Vagina (tissue), 2 donors: ENCODE data around the gene SLC7A8. TPM values are rescaled to one million over a fixed set of nuclear protein-coding genes. Genes with fewer than 3 reads are reported as not detected.

Experiments
- DNase-seq, 2 donors: peaks; one replicate each; pipeline ENCODE4 v3.0.0-alpha.2; 2017; ENCODE audit errors: extremely low spot score in 2 of 2
- H3K27ac ChIP-seq: fragments of 200-600 bp; sonication (generic); one replicate; pipeline ENCODE4 v1.5.1; 2019
- H3K27me3 ChIP-seq: fragments of 200-600 bp; sonication (generic); one replicate; pipeline ENCODE4 v1.5.1; 2019
- H3K36me3 ChIP-seq, 2 donors: fragments of 200-600 bp; sonication (generic); one replicate each; pipeline ENCODE4 v1.5.1; 2017 to 2019
- H3K4me1 ChIP-seq: fragments of 200-600 bp; sonication (generic); one replicate; pipeline ENCODE4 v1.5.1; 2019
- H3K4me3 ChIP-seq, 2 donors: fragments of 200-600 bp; sonication (generic); 1 replicate in 1 of 2; 2 replicates in 1 of 2; pipeline ENCODE4 v1.5.1; 2016 to 2019
- H3K9me3 ChIP-seq: fragments of 200-600 bp; sonication (generic); one replicate; pipeline ENCODE4 v1.5.1; 2019
- CTCF ChIP-seq, 3 experiments: fragments of 450-650 bp in 2 of 3; fragments of 200-600 bp in 1 of 3; sonication (generic) in 1 of 3; IDR thresholded peaks; one replicate each; pipeline ENCODE4 v1.5.1; 2017 to 2019; ENCODE audit warnings: antibody characterized with exemption in 3 of 3, mild to moderate bottlenecking in 2 of 3, moderate library complexity in 2 of 3
- POLR2A ChIP-seq, 2 donors: fragments of 450-650 bp; IDR thresholded peaks; one replicate each; pipeline ENCODE4 v1.6.1; 2017; ENCODE audit warnings: antibody characterized with exemption in 2 of 2, mild to moderate bottlenecking in 2 of 2, moderate library complexity in 2 of 2
- POLR2AphosphoS5 ChIP-seq, 2 donors: sonication (generic); formaldehyde crosslinking; IDR thresholded peaks; one replicate each; pipeline ENCODE4 v1.9.0; 2017; ENCODE audit warnings: antibody characterized with exemption in 2 of 2, mild to moderate bottlenecking in 2 of 2, low read depth in 1 of 2; ENCODE audit not compliant: insufficient read depth in 1 of 2
- intact Hi-C: fragments of 100-400 bp; cut with DNase I; formaldehyde crosslinking; loops from one replicate; pipeline ENCODE4 v1.15.1; 2023
- total RNA-seq: library from RNA; depleted of rRNA; stranded (reverse); fragments of >200 nt; gene quantifications from one replicate; pipeline ENCODE4 v1.2.3, GENCODE V29; 2016

Gene SLC7A8
- total RNA-seq, 1 donor from 2014 or later: 68.5 TPM

DNA sequence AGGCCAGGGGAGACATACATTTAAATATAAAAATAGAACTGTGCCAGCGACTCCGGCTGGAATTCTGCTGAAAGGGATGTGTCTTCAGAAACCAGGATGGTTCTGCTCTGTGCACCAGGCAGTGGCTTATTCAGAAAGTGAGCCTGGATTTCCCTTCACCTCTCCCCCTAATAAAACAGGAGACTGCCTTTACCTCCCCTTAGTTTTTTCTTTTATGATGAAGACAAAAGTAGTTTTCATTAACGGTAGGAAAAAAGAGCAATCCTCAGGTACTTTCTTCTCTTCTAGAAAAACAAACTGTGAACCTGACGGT lies 346 bp downstream of the SLC7A8 start:
- no peak for DNase-seq
- intact Hi-C loops: no loop called here
- H3K4me1 ChIP-seq: peaks cover 33% of the 10 kb centered on the region
- H3K27ac ChIP-seq: peak overlapping the region; percentile 85
- no peaks in the 10 kb centered on the region for H3K27me3 ChIP-seq
- H3K36me3 ChIP-seq: no peaks in the 10 kb centered on the region
- no peaks in the 10 kb centered on the region for H3K9me3 ChIP-seq
- peak overlapping the region; percentile 52 to 67 for H3K4me3 ChIP-seq
- TF ChIP-seq POLR2A (IDR thresholded peaks at IDR 0.05) (no peak), POLR2AphosphoS5 (IDR thresholded peaks at IDR 0.05; ENCODE audit: insufficient read depth in 1 of 2, low read depth in 1 of 2) (no peak), CTCF (IDR thresholded peaks at IDR 0.05) (no peak)

DNA sequence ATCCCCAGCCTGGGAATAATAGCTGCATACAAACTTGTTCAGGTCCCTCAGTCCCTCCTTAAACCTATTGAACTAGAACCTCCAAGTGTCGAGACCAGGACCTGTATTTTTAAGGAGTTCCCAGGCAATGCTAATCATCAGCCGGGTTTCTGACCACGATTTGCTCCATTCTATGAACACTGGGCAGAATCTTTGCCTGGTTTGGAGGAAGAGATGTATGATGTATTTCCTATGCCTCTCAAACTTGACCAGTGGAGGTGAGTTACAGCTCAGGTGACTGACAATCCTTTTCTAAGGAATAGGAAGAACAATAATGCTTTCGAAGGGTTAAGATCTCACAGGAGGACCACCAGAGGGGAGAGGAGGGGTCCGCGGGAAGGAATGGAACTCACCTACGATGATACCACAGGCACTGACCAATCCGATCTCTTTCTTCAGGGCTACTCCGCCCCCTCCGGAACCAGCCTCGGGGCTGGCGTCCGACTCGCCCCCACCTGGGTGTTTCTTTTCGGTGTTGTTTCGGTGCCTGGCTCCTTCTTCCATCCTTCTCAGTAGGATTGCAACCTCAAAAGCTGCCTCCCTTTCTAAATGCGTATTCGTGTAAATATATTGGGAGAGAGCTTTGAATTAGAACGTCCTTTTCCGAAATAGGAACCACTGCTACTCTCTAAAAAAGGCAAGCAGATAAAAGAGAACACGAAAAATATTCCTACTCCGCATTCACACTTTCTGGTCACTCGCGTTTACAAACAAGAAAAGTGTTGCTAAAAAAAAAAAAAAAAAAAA lies 895 bp downstream of the SLC7A8 start:
- no peak for DNase-seq
- H3K4me3 ChIP-seq: peak overlapping the region; percentile 52 to 67
- no peaks in the 10 kb centered on the region for H3K9me3 ChIP-seq
- H3K27me3 ChIP-seq: no peaks in the 10 kb centered on the region
- peaks cover 33% of the 10 kb centered on the region for H3K4me1 ChIP-seq
- intact Hi-C loops: no loop called here
- no peaks in the 10 kb centered on the region for H3K36me3 ChIP-seq
- H3K27ac ChIP-seq: peak overlapping the region; percentile 85
- peak in 1 of 2 donors; percentile 42 for TF ChIP-seq POLR2AphosphoS5 (IDR thresholded peaks at IDR 0.05; ENCODE audit: insufficient read depth in 1 of 2, low read depth in 1 of 2)
- no peak for TF ChIP-seq CTCF (IDR thresholded peaks at IDR 0.05)
- no peak for TF ChIP-seq POLR2A (IDR thresholded peaks at IDR 0.05)

DNA sequence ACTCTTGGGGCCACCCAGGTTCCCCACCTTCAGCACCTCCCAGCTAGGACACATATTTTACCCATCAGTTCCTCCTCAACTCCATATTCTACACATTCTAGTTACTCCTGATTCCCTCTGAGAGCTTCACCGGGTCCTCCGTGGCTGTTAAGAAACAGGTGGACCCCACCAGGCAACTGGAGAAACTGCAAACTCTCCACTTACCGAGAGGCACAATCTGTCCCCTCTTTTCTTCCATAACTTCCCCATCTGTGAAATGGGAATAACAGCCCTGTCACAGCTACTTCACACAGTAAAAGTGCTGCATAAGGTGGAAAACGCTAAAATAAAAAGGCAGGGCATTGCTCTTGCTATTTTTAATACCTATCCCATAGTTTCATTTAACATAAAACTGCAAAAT lies 1.5 kb downstream of the SLC7A8 start:
- Histone ChIP-seq H3K4me3 (peak overlapping the region; percentile 52 to 67), H3K27ac (peak overlapping the region; percentile 85), H3K27me3 (no peaks in the 10 kb centered on the region), H3K9me3 (no peaks in the 10 kb centered on the region), H3K4me1 (peaks cover 33% of the 10 kb centered on the region), H3K36me3 (no peaks in the 10 kb centered on the region)
- TF ChIP-seq POLR2AphosphoS5 (IDR thresholded peaks at IDR 0.05; ENCODE audit: insufficient read depth in 1 of 2, low read depth in 1 of 2): no peak
- intact Hi-C loops: no loop called here
- no peak for DNase-seq

- Histone ChIP-seq H3K4me3 (peak overlapping the region; percentile 52 to 67), H3K27ac (peak overlapping the region; percentile 85), H3K27me3 (no peaks in the 10 kb centered on the region), H3K36me3 (no peaks in the 10 kb centered on the region), H3K9me3 (no peaks in the 10 kb centered on the region), H3K4me1 (peaks cover 33% of the 10 kb centered on the region)
- TF ChIP-seq POLR2A (IDR thresholded peaks at IDR 0.05) (no peak), CTCF (IDR thresholded peaks at IDR 0.05) (no peak), POLR2AphosphoS5 (IDR thresholded peaks at IDR 0.05; ENCODE audit: insufficient read depth in 1 of 2, low read depth in 1 of 2) (no peak)
- DNase-seq: no peak
- intact Hi-C loops: no loop called here
Measured at GRCh38 chr14:23181453-23181852, 2.0 kb downstream of the SLC7A8 start.

DNA sequence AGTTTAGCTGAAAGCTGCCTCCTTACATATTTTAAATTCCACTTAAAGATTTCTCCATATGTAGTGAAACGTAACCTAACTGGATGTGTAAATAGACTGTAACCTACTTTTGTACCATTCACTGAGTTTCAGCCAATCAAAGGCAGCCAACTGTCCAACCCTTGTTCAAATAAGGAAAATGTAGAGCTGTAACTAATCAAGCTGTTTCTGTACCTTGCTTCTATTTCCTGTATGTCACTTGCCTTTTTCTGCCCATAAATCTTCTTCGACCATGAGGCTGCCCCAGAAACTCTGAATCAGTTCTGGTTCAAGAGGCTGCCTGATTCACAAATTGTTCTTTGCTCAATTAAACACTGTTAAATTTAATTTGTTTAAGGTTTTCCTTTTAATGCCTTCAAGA lies 6.3 kb downstream of the SLC7A8 start:
- no peak for DNase-seq
- H3K4me3 ChIP-seq: no peak overlapping the region
- H3K36me3 ChIP-seq: no peaks in the 10 kb centered on the region
- H3K27me3 ChIP-seq: no peaks in the 10 kb centered on the region
- H3K9me3 ChIP-seq: no peaks in the 10 kb centered on the region
- H3K27ac ChIP-seq: no peak overlapping the region
- TF ChIP-seq CTCF (IDR thresholded peaks at IDR 0.05): no peak
- TF ChIP-seq POLR2A (IDR thresholded peaks at IDR 0.05): no peak
- no peak for TF ChIP-seq POLR2AphosphoS5 (IDR thresholded peaks at IDR 0.05; ENCODE audit: insufficient read depth in 1 of 2, low read depth in 1 of 2)
- intact Hi-C loops: no loop called here
- peaks cover 60% of the 10 kb centered on the region for H3K4me1 ChIP-seq
